ENCODE data around the gene KIF13A.
"Not testable (repeated sequence)": the region's sequence is repeated elsewhere in the genome, so short reads cannot be mapped to it uniquely, and the experiment has no call there.

The KIF13A gene

DNA sequence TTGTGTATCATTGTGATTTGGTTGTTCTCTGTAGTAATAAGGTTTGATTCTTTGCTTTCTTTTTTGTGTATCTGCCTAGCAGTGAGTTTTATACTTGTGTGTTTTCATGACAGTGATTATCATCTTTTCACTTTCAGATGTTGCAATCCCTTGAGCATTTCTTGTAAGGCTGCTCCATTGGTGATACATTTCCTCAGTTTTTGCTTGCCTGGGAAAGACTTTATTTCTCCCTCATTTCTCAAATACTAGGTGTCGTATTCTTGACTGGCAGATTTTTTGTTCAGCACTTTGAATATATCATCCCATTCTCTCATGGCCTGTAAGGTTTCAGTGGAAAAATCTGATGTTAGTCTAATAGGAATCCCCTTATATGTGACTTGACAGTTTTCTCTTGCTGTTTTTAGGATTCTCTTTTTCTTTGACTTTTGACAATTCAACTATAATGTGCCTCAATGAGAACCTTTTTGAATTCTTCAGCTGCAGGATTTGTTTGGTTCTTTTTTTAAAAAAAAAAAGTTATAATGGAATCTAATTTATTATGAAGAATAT is 249.7 kb downstream of the KIF13A start:
- no peak overlapping the region for H3K27ac ChIP-seq (ENCODE audit: low read length)
- no peaks in the 10 kb centered on the region for H3K9me3 ChIP-seq (ENCODE audit: control insufficient read depth, insufficient read depth, low read length)
- H3K36me3 ChIP-seq (ENCODE audit: control insufficient read depth, insufficient read depth, low read length) = no peaks in the 10 kb centered on the region
- no peaks in the 10 kb centered on the region for H3K27me3 ChIP-seq (ENCODE audit: control insufficient read depth, insufficient read depth, low read length)
- no CpG with 5 or more reads among the region's 1 CpG for WGBS (ENCODE audit: insufficient coverage, insufficient read length)
- H3K4me1 ChIP-seq (ENCODE audit: control insufficient read depth, insufficient read depth, low read length) = 0 out of 2 replicates have a peak, but pooled peaks cover 1% of the 10 kb centered on the region
- H3K4me3 ChIP-seq (ENCODE audit: low read length) = no peak overlapping the region
- DNase-seq (ENCODE audit: low read depth, low spot score) = no peak

DNA sequence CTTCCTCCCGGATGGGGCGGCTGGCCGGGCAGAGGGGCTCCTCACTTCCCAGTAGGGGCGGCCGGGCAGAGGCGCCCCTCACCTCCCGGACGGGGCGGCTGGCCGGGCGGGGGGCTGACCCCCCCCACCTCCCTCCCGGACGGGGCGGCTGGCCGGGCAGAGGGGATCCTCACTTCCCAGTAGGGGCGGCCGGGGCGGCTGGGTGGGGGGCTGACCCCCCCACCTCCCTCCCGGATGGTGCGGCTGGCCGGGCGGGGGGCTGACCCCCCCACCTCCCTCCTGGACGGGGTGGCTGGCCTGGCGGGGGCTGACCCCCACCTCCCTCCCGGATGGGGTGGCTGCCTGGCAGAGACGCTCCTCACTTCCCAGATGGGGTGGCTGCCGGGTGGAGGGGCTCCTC is 252.1 kb downstream of the KIF13A start:
- not testable (repeated sequence) for H3K27ac ChIP-seq (ENCODE audit: low read length); H3K9me3 ChIP-seq (ENCODE audit: control insufficient read depth, insufficient read depth, low read length); H3K36me3 ChIP-seq (ENCODE audit: control insufficient read depth, insufficient read depth, low read length); DNase-seq (ENCODE audit: low read depth, low spot score); H3K27me3 ChIP-seq (ENCODE audit: control insufficient read depth, insufficient read depth, low read length); H3K4me1 ChIP-seq (ENCODE audit: control insufficient read depth, insufficient read depth, low read length); H3K4me3 ChIP-seq (ENCODE audit: low read length)
- no CpG with 5 or more reads among the region's 27 CpGs for WGBS (ENCODE audit: insufficient coverage, insufficient read length)

DNA sequence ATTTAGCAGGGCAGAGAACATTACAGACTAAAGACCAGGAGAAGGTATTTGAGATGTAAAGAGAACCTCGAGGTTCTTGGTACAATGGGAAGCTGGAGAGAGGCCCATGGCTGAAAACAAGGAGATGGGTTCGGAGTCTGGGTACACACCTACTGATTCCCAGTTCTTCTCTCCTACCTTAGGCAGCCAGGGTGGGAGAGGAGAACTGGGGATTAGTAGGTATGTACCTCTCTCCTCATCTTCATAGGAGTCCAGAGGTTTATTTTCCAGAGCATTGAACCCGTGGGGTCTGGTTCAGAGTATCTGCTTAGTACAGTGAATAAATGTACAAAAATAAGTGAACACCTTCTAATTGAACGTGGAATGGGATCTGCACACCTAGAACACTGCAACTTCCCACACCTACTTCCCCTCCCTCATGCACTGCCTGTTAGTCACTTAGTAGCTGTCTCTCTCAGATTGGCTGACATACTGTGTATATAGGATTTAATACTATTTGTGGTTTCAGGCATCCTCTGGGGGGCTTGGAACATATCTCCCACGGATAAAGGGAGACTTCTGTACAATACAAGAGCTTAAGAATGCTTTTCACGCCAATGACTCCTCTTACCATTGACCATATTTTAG is 257.2 kb downstream of the KIF13A start:
- Histone ChIP-seq H3K4me1 (ENCODE audit: control insufficient read depth, insufficient read depth, low read length) (no peaks in the 10 kb centered on the region), H3K27ac (ENCODE audit: low read length) (no peak overlapping the region), H3K4me3 (ENCODE audit: low read length) (no peak overlapping the region), H3K36me3 (ENCODE audit: control insufficient read depth, insufficient read depth, low read length) (no peaks in the 10 kb centered on the region), H3K9me3 (ENCODE audit: control insufficient read depth, insufficient read depth, low read length) (no peaks in the 10 kb centered on the region), H3K27me3 (ENCODE audit: control insufficient read depth, insufficient read depth, low read length) (no peaks in the 10 kb centered on the region)
- DNase-seq (ENCODE audit: low read depth, low spot score) = no peak
- WGBS (ENCODE audit: insufficient coverage, insufficient read length) = no CpG with 5 or more reads among the region's 6 CpGs

DNA sequence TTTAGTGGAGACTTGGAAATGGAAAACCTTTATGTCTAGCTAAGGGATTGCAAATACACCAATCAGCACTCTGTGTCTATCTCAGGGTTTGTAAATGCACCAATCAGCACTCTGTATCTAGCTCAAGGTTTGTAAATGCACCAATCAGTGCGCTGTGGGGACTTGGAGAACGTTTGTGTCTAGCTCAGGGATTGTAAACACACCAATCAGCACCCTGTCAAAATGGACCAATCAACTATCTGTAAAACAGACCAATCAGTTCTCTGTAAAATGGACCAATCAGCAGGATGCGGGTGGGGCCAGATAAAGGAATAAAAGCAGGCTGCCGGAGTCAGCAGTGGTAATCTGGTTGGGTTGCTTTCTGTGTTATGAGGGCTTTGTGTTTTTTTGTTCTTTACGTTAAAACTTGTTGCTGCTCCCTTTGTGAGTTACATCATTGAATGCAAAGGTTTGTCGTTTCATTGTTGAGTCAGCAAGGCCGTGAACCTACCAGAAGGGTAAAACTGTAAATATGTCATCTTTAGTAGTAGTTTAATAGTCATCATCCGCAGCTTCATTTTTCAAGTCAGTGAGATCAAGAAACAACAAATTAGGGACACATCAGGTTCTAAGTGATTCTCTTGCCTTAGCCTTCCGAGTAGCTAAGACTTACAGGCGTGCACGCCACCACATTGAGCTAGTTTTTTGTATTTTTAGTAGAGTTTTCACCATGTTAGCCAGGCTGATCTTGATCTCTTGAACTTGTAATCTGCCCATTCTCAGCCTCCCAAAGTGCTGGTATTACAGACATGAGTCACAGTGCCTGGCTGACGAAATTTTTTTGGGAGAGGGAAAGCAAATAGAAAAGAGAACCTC is 258.0 kb downstream of the KIF13A start:
- Histone ChIP-seq H3K36me3 (ENCODE audit: control insufficient read depth, insufficient read depth, low read length) (no peaks in the 10 kb centered on the region), H3K9me3 (ENCODE audit: control insufficient read depth, insufficient read depth, low read length) (no peaks in the 10 kb centered on the region), H3K27ac (ENCODE audit: low read length) (no peak overlapping the region), H3K4me1 (ENCODE audit: control insufficient read depth, insufficient read depth, low read length) (no peaks in the 10 kb centered on the region; the same call in 1 of the 2 replicates), H3K27me3 (ENCODE audit: control insufficient read depth, insufficient read depth, low read length) (no peaks in the 10 kb centered on the region), H3K4me3 (ENCODE audit: low read length) (no peak overlapping the region)
- WGBS (ENCODE audit: insufficient coverage, insufficient read length) = no CpG with 5 or more reads among the region's 12 CpGs
- no peak for DNase-seq (ENCODE audit: low read depth, low spot score)

DNA sequence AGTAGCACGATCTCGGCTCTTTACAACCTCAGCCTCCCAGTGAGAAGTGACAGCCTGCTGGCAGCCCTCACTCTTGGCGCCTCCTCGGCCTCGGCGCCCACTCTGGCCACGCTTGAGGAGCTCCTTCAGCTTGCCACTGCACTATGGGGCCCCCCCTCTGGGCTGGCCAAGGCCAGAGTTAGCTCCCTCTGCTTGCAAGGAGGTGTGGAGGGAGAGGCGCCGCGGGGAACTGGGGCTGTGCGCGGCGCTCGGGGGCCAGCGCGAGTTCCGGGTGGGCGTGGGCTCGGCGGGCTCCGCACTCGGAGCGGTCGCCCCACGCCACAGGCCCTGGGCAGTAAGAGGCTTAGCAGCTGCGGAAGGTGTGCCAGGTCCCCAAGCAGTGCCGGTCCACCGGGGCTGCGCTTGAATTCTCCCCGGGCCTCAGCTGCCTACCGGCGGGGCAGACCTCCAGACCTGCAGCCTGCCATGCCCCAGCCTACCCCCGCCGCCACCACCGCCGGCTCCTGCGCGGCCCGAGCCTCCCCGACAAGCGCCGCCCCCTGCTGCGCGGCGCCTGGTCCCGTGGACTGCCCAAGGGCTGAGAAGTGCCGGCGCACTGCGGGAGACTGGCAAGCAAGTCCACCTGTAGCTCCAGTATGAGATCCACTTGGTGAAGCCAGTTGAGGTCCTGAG is 258.7 kb downstream of the KIF13A start:
- Histone ChIP-seq H3K27me3 (ENCODE audit: control insufficient read depth, insufficient read depth, low read length) (no peaks in the 10 kb centered on the region), H3K4me1 (ENCODE audit: control insufficient read depth, insufficient read depth, low read length) (no peaks in the 10 kb centered on the region; the same call in 1 of the 2 replicates), H3K36me3 (ENCODE audit: control insufficient read depth, insufficient read depth, low read length) (no peaks in the 10 kb centered on the region), H3K27ac (ENCODE audit: low read length) (no peak overlapping the region), H3K4me3 (ENCODE audit: low read length) (no peak overlapping the region), H3K9me3 (ENCODE audit: control insufficient read depth, insufficient read depth, low read length) (no peaks in the 10 kb centered on the region)
- no CpG with 5 or more reads among the region's 49 CpGs for whole genome bisulfite sequencing (ENCODE audit: insufficient coverage, insufficient read length)
- no peak for DNase-seq (ENCODE audit: low read depth, low spot score)

DNA sequence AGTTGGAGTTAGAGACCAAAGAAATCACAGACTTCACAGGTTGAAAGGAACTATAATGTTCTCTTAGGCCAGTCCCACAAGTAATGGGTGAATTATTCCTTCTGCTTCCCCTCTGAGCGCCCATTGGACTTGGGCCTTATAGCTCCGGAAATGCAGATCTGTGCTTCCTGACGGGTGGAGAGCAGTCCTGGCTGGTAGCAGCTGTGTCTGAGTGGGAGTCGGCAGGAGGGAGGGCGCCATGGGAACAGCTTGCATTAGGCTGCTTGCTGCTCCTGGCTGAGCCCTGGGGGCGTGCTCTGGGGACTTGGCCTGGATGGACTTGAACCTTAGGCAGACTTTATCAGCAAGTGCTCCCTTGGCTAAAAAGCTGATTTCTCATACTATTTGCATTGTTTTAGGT is 262.4 kb downstream of the KIF13A start:
- WGBS (ENCODE audit: insufficient coverage, insufficient read length) = no CpG with 5 or more reads among the region's 6 CpGs
- DNase-seq (ENCODE audit: low read depth, low spot score) = no peak
- no peaks in the 10 kb centered on the region for H3K9me3 ChIP-seq (ENCODE audit: control insufficient read depth, insufficient read depth, low read length)

DNA sequence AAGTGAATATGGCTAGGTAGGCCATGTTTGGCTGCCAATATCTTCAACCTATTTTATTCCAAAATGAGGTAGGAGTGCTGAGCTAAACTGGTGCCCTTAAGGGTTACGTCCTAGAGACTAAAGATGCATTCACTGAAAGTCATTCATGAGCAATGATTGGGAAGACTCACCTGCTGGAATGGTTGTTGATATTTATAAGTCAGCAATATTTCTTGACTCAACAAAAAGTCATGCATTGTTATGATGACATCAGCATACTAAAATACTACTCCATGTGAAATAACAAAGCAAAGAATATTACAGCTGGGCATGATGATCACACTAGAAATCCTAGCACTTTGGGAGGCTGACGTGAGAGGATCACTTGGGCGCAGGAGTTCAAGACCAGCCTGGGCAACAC is 263.1 kb downstream of the KIF13A start:
- H3K27ac ChIP-seq (ENCODE audit: low read length) = no peak overlapping the region

More for the DNA sequence above, 262.4 kb downstream of the KIF13A start:
- Histone ChIP-seq H3K4me3 (ENCODE audit: low read length) (no peak overlapping the region), H3K36me3 (ENCODE audit: control insufficient read depth, insufficient read depth, low read length) (no peaks in the 10 kb centered on the region), H3K27ac (ENCODE audit: low read length) (no peak overlapping the region), H3K4me1 (ENCODE audit: control insufficient read depth, insufficient read depth, low read length) (no peaks in the 10 kb centered on the region; the same call in 1 of the 2 replicates), H3K27me3 (ENCODE audit: control insufficient read depth, insufficient read depth, low read length) (no peaks in the 10 kb centered on the region)

DNA sequence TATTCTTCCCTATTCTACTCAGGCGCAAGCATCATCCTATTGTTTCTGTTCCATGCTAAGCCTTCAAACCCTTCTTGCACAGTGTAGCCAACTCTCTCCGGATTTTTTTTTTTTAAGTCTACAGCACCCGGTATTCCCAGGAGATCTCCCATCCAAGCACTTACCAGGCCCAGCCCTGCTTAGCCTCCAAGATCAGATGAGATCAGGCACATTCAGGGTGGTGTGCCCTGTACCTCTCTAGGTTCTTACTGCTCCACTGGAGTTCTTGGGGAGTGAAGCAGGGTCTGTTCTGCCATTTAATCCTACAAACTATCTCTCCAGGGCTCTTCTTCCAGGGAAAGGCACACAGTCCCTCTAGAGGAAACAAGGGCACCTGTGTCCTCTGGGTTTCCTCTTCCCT is 265.8 kb downstream of the KIF13A start:
- Histone ChIP-seq H3K9me3 (ENCODE audit: control insufficient read depth, insufficient read depth, low read length) (no peaks in the 10 kb centered on the region), H3K36me3 (ENCODE audit: control insufficient read depth, insufficient read depth, low read length) (no peaks in the 10 kb centered on the region), H3K4me3 (ENCODE audit: low read length) (no peak overlapping the region), H3K27ac (ENCODE audit: low read length) (no peak overlapping the region), H3K4me1 (ENCODE audit: control insufficient read depth, insufficient read depth, low read length) (no peaks in the 10 kb centered on the region; the same call in 1 of the 2 replicates), H3K27me3 (ENCODE audit: control insufficient read depth, insufficient read depth, low read length) (no peaks in the 10 kb centered on the region)
- no peak for DNase-seq (ENCODE audit: low read depth, low spot score)
- WGBS (ENCODE audit: insufficient coverage, insufficient read length) = no CpG with 5 or more reads among the region's 3 CpGs

More for the DNA sequence above, 263.1 kb downstream of the KIF13A start:
- no peaks in the 10 kb centered on the region; the same call in 1 of the 2 replicates for H3K4me1 ChIP-seq (ENCODE audit: control insufficient read depth, insufficient read depth, low read length)
- no peaks in the 10 kb centered on the region for H3K27me3 ChIP-seq (ENCODE audit: control insufficient read depth, insufficient read depth, low read length)
- no peaks in the 10 kb centered on the region for H3K36me3 ChIP-seq (ENCODE audit: control insufficient read depth, insufficient read depth, low read length)
- no peak overlapping the region for H3K4me3 ChIP-seq (ENCODE audit: low read length)
- DNase-seq (ENCODE audit: low read depth, low spot score) = no peak
- WGBS (ENCODE audit: insufficient coverage, insufficient read length) = no CpG with 5 or more reads among the region's 3 CpGs
- H3K9me3 ChIP-seq (ENCODE audit: control insufficient read depth, insufficient read depth, low read length) = no peaks in the 10 kb centered on the region

DNA sequence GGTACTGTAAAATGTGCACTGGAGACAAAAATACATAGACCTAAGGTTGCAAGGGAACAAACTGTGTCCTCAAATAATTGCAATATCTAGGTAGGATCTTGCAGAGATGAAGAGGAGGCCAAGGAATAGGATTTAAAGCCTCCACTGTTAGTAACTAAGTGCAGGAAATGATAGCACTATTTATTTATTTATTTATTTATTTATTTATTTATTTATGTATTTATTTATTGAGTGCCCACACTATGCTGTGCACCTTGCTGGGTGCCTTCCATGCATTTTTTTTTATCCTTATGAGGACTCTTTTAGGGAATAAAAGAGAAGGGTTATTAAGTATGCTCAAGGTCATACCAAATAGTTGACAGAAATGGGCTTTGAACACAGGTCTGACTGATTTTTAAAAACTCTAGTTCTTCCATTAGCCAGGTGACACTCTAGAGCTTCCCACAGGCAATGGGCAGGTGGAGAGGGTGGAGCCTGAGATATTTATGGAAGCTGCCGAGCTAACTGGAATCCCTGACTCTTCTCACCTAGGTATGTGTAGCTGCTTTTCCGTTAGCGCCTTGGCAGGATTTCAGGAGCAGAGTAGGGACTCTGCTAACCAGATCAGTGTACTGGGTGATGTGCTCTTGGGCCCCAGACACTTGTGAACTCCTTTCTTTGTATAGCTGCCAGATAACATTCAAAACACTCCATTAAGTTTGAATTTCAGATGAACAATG is 268.0 kb downstream of the KIF13A start:
- WGBS (ENCODE audit: insufficient coverage, insufficient read length) = no CpG with 5 or more reads among the region's 3 CpGs
- no peak overlapping the region for H3K4me3 ChIP-seq (ENCODE audit: low read length)
- no peaks in the 10 kb centered on the region for H3K27me3 ChIP-seq (ENCODE audit: control insufficient read depth, insufficient read depth, low read length)
- DNase-seq (ENCODE audit: low read depth, low spot score) = no peak
- no peak overlapping the region for H3K27ac ChIP-seq (ENCODE audit: low read length)
- no peaks in the 10 kb centered on the region for H3K9me3 ChIP-seq (ENCODE audit: control insufficient read depth, insufficient read depth, low read length)
- no peaks in the 10 kb centered on the region for H3K36me3 ChIP-seq (ENCODE audit: control insufficient read depth, insufficient read depth, low read length)
- H3K4me1 ChIP-seq (ENCODE audit: control insufficient read depth, insufficient read depth, low read length) = no peaks in the 10 kb centered on the region

DNA sequence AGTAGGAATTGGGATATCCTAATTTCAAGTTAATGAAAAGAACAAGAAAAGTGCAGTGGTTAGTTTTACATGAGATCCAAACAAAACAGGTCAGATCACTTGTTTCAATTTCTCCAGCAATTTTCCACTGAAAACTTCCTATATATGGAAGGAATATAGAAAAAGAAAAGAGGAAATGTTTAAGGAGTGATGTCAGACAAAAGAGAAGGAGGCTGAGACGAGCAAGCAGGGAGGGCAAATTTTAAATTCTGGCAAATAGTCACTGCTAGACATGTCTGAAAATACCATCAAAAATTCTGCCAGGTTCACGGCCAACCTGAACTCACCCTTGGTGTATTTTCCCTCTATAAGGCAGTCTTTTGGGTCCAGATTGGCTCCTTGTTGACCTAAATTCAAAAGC is 271.2 kb downstream of the KIF13A start:
- no peak overlapping the region for H3K27ac ChIP-seq (ENCODE audit: low read length)
- H3K9me3 ChIP-seq (ENCODE audit: control insufficient read depth, insufficient read depth, low read length) = no peaks in the 10 kb centered on the region
- no peaks in the 10 kb centered on the region for H3K27me3 ChIP-seq (ENCODE audit: control insufficient read depth, insufficient read depth, low read length)
- DNase-seq (ENCODE audit: low read depth, low spot score) = no peak
- H3K4me1 ChIP-seq (ENCODE audit: control insufficient read depth, insufficient read depth, low read length) = no peaks in the 10 kb centered on the region
- no peak overlapping the region for H3K4me3 ChIP-seq (ENCODE audit: low read length)
- H3K36me3 ChIP-seq (ENCODE audit: control insufficient read depth, insufficient read depth, low read length) = no peaks in the 10 kb centered on the region
- no CpG with 5 or more reads among the region's 2 CpGs for WGBS (ENCODE audit: insufficient coverage, insufficient read length)

All from iPS DF 6.9 (cell line).